LNCaP clone FGC (cell line): ENCODE results near the gene SKI.

Source experiments
- DNase-seq: peaks from one replicate; pipeline ENCODE4 v3.0.0-alpha.2; 2011; ENCODE audit warnings: low read depth
- H3K4me3 ChIP-seq: 2 replicates; pipeline ENCODE4 v1.5.1; 2011; ENCODE audit warnings: mild to moderate bottlenecking, low read depth, low read length, control low read depth
- TF ChIP-seq, protein P1 (sequence below): IDR thresholded peaks from 2 replicates; pipeline ENCODE4 v1.5.1; 2012; ENCODE audit warnings: mild to moderate bottlenecking; ENCODE audit not compliant: control insufficient read depth, insufficient read depth; ENCODE audit errors: extremely low read depth

Gene SKI

DNA sequence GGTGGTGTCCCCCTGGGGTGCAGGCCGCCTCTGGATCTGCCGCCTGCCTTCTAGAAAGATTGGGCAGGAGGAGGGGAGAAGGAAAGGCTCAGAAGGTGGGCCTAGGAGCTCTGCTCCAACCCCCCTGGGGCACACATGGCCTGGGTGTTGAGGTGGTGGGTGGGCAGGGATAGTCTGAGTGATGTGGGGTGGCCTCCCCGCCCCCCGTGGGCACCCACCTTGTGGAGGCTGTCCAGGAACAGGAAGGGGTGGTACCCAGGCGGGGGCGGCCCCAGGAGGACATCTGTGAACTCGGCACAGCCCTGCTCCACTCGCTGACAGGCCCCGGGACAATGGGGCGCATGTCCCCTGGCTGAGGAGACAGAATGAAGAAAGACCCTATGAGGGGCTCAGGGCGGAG, 108.4 kb downstream of the SKI start:
- TF ChIP-seq, protein P1, sequence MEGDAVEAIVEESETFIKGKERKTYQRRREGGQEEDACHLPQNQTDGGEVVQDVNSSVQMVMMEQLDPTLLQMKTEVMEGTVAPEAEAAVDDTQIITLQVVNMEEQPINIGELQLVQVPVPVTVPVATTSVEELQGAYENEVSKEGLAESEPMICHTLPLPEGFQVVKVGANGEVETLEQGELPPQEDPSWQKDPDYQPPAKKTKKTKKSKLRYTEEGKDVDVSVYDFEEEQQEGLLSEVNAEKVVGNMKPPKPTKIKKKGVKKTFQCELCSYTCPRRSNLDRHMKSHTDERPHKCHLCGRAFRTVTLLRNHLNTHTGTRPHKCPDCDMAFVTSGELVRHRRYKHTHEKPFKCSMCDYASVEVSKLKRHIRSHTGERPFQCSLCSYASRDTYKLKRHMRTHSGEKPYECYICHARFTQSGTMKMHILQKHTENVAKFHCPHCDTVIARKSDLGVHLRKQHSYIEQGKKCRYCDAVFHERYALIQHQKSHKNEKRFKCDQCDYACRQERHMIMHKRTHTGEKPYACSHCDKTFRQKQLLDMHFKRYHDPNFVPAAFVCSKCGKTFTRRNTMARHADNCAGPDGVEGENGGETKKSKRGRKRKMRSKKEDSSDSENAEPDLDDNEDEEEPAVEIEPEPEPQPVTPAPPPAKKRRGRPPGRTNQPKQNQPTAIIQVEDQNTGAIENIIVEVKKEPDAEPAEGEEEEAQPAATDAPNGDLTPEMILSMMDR: no peak
- DNase-seq: no peak
- H3K4me3 ChIP-seq: no peak overlapping the region

DNA sequence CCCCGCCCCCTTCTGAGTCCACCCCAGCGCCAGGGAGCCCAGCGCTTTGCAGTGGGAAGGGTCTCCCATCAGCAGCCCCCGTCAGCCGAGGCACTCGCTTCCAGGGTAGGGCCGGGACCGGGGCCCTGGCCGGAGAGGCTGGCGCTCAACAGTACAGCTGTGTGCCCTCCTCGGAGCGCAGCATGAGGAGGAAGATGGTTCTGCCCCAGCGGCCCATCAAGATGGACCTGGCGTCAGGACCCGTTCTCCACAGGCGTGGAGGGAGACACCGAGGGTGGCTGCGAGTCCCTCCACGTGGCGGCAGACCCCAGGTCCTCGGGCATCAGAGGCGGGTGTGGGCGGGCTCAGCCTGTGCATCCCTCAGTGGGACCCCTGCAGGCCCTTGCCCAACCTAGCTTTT, 109.0 kb downstream of the SKI start:
- TF ChIP-seq, protein P1: no peak
- DNase-seq: no peak
- H3K4me3 ChIP-seq: no peak overlapping the region

DNA sequence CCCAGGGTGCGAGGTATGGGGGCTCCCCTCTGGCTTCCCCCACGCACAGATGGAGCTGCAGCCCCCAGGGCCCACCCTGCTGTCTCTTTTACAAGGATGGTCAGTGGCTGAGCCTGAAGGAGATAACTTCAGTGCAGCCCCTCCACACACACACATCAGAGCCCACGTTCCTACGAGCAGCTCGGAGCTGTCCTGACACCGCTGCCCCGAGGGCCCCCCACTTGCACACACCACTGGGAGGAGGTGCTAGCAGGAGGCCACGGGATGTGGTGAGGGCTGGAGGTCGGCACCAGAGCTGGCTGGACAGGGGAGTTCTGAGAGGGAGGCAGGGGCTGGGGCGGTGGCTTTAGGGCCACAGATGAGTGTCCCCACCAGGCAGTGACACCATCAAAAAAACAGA, 109.4 kb downstream of the SKI start:
- no peak overlapping the region for H3K4me3 ChIP-seq
- TF ChIP-seq, protein P1: no peak

DNA sequence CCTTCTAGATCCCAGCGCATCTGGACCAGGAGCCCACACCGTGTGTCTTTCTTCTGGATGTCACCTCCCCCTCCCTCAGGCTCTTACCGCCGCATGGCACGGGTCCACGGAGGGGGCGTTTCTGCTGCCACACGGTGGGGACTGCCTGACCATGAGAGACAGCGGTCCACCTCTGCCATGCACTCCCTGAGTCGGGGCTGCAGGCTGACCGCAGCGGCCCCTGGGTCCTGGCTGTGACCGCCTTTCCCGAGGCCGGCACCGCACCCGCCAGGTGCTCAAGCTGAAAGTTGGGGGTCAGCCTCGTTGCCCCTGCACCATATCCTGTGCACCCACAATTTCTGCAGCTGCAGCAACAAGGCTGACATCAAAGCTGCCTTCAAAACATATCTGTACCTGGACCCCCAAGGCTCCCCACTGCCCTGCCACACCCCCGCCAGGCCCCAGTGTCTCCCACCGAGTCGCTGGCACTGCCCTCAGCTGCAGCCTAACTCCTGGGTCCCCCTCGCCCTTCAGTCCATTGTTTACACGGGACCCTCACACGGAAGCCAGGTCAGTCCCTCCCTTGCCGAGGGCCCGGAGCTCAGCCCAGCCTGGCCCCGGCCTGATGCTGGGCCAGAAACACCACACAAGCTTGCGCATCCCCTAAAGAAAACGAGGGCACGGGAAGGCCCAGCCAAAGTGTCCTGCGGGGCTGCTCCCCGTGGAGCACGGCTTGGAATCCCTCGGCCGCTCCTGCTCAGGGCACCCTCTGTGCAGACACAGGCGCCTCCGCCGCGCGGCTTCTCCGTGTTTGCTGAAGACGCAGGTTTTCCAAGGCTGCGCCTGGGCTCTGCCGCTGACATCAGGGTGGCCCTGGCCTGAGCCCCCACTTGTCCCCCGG, 111.3 kb downstream of the SKI start:
- TF ChIP-seq, protein P1: no peak
- no peak overlapping the region for H3K4me3 ChIP-seq
- no peak for DNase-seq

More for the DNA sequence above, 109.4 kb downstream of the SKI start:
- DNase-seq: no peak

DNA sequence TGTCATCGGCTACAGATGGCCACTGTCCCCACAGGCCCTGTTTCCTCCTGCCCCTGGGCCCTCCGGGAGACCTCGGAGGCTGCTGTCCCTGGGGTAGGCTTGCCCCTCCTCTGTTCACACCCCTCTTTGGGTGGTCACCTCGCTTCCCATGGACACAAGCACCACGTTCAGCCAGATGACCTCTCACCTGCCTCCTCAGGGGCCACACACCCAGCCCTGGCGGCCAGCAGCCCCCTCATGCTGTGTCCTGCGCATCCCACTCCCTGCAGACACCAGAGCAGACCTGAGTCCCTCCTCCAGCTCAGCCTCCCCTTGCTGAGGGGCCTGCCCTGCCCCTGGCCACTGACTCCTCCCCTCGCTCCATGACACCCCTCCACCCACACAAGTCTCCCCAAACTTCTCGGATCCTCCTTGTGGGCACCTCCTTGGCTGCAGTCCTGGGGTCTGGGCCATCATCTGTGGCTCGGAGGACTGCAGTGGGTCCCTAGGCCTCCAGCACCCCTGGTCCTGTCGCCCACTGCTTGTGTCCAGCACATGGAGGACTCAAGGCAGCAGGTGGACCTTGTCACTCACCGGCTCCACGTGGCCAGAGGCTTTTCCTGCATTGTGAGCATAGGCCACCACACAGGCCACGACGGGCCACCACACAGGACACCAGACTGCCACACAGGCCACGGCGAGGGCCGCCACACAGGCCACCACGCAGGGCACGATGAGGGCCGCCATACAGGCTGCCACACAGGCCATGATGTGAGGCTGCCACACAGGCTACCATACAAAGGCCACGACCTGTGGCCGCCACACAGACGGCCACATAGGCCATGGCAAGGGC, 112.2 kb downstream of the SKI start:
- no peak overlapping the region for H3K4me3 ChIP-seq
- no peak for DNase-seq
- TF ChIP-seq, protein P1: no peak

DNA sequence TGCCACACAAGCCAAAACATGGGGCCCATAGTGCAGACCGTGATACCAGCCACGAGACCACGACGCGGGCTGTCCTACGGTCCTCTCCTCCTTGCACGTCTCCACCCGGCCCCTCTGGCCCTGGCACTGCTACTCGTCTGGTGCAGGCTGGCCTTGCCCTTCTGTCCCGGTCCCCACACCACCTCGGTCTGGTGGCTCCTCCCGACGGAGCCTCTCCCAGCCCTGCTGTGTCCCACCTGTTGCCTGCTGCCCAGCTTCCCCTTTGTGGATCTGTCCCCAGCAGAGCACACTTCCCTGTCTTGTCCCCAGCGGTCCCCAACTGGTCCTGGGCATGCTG, 112.8 kb downstream of the SKI start:
- TF ChIP-seq, protein P1: no peak
- DNase-seq: no peak
- no peak overlapping the region for H3K4me3 ChIP-seq
